ENCODE data around the gene IGFBP3.
A peak's percentile ranks its signal among the peaks of the same experiment; 100 is the strongest.
"Not testable (repeated sequence)": the region's sequence is repeated elsewhere in the genome, so short reads cannot be mapped to it uniquely, and the experiment has no call there.

The IGFBP3 gene, protein sequence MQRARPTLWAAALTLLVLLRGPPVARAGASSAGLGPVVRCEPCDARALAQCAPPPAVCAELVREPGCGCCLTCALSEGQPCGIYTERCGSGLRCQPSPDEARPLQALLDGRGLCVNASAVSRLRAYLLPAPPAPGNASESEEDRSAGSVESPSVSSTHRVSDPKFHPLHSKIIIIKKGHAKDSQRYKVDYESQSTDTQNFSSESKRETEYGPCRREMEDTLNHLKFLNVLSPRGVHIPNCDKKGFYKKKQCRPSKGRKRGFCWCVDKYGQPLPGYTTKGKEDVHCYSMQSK

GRCh38 chr7:45920502-45921380 is at the start of gene IGFBP3:
IGFBP3 (minus strand) TSS chr7:45921272; CDS start chr7:45921140, 132 bp downstream.
- ATAC-seq, result peak in 1 of 2 donors; percentile 24

- no peak for ATAC-seq
These were observed 49.4 kb upstream of the IGFBP3 start for GRCh38 chr7:45970454-45970853.

DNA sequence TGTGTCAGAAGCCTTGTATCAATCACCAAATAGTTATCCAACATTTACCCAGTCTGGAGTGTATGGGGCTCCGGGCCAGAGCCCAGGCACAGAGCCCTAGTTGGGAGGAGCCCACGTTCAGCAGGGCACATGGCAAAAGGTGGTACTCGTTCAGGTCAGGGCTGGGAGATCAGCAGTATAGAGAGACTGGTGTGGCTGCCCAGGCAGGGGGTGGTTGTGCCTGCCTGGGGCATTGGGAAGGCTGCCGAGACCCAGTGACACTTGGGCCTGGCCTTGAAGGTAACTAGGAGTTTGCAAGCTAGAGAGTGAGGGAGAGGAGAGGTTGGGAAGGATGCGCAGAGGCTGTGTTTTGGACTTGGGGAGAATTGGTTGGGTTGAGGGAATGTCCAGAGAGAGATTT is 48.9 kb upstream of the IGFBP3 start:
- no peak for ATAC-seq

DNA sequence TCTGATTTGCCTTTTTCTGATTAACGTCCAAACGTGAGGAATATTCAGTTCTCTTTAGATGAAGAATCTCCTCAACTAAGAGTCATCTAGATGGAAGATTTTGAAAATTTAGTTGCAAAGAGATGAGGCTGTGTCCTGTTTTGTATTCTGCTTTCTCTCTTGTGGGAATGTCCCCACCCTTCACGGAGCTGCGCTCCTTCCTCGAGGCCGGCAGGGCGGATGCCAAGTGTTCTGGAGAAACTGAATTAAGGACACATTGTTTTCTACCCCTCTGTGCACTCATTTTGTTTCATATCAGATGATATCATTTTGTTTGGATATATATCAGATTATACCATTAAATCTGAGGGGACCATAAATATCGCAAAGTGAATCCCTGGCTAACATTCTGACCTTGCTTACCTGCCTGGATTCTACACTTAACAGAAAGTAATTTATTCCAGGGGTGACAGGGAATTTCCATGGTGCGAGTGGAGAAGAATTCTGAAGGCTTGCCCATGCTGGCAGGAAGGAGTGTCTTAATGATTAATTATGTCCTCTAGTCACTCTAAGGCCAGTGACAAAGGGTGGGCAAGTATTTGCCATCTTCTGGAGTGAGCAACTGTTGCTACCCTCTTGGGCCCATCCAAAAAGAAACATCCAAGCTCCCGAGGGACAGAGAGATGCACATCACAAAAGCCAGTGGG is 47.9 kb upstream of the IGFBP3 start:
- no peak for ATAC-seq

- no peak for ATAC-seq
These were observed 47.2 kb upstream of the IGFBP3 start for GRCh38 chr7:45968312-45968711.

DNA sequence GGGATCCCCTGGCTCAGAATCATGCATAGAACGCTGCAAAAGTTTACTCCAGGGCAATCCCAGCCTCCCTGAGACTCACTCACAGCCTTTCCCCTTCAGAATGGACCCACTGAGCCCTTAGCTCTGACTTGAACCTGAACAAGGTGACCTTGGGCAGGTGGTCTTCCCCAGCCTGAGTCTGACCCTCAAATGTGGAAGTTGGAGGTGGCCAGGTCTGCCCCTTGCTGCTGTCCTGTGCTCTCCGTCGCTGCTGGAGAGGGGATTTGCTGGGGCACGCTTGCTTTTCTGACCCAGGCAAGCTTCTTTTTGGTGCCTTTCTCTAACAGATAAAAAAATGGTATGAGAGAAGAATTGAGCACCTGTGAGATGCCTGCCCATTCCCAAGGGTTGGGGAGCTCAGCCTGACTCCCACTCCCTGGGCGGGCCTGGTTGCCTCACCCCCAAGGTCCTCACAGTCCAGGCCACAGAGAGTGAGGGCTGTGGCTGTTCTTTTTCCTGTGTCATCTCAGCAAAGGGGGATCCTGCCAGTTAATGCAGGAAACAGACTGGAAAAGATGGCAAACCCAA is 46.6 kb upstream of the IGFBP3 start:
- ATAC-seq, result no peak

DNA sequence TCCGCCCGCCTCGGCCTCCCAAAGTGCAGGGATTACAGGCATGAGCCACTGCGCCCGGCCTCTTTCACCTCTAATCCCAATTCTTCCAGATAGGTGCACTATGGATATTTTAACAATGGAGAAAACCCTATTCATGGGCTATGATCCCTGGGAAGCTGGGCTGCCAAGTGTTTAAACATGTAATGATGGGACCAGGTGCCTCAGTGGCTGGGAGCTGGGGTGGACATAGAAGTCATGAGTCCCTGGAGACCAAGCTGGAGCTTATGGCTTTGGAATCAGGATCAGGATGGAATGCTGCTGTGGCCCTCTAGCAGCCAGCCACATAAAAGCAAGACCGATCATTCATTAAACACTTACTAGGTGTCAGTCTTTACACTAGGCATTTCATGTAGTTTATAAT is 41.8 kb upstream of the IGFBP3 start:
- no peak for ATAC-seq

DNA sequence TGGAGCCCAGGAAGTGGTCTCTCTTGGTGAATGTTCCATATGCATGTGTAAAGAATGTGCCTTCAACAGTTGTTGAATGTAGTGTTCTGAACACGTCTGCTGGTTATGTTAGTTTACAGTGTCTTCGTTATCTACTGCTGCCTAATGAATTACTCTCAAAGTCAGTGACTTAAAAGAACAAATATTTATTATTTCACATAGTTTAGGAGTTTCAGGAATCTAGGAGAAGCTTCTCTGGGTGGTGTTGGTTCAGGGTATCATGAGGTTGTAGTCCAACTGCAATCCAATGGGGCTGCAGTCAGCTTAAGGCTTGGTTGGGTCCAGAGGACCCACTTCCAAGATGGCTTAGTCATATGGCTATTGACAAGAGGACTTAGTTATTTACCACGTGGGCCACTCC is 36.6 kb upstream of the IGFBP3 start:
- no peak for ATAC-seq

DNA sequence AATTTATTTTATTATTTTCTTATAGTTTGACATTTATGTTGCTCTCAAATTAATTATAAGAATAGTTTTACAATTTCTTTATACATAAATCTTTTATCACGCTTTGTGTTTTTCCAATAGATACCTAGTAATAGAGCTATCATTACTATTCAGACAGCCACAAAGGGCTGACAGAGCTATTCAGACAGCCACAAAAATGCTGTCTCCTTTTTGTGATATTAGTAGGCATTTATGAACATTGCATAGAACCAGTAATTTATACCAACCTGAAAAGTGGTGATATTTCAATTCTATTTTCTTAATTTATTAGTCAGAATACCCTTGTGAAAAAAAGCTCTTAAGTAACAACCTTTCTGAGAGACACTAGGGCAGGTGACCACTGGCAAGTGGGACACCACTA is 34.2 kb upstream of the IGFBP3 start:
- ATAC-seq, result no peak

GRCh38 chr7:45953055-45953454 is 32.0 kb upstream of the IGFBP3 start:
- not testable (repeated sequence) for ATAC-seq

DNA sequence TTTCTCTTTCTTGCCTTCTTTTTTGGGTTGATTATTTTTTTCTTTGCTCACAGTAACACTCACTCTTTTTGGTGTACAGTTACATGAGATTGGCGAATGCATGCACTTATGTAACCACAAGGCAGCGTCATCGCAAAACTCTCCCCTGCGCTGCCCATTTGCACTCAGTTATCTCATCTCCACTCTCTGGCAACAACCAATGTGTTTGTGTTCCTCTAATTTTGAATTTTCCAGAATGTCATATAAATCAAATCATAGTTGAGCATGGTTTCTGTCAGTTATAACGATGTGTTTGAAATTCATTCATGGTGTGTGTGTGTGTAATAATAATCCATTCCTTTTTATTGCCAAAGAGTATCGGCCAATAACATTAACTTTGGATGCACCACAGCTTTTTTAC is 23.0 kb upstream of the IGFBP3 start:
- ATAC-seq, result no peak

DNA sequence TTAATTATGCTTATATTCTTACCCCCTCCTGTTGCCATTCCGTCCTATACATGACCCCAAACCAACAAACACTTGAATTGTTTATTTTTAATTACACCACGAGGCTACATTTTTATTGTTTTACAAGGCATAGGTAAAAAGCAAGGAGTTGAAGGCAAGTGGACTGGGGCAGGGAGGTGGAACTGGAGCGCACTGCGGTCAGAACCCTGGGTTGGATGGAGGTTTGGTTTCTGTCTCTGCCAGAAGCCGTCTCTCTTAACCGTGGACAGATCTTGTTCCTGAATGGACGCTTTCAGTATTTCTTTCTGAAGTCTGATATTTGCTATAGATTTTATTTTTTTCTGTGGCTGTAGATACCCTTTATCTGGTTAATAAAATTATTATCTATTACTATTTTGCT is 19.9 kb upstream of the IGFBP3 start:
- no peak for ATAC-seq

GRCh38 chr7:45940237-45940781 is 19.2 kb upstream of the IGFBP3 start:
- ATAC-seq, result peak in 1 of 2 donors; percentile 33

DNA sequence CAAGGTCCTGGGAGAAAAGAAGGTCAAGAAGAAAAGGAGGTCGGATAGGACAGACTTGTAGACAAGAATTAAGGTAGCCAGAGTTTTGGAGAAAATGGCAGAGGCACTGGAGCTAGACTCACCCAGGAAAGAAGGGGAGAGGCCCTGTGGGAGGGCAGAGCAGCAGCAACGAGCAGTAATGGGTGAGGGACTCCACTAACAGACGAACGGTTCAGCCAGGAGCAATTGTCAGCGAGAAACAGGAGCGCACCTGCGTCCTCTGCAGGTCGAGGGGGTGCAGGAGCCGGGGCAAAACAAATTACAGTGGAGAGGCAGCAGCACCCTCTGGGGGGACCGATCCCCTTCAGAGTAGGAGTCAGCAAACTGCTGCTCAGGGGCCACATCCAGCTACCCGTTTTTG is 18.5 kb upstream of the IGFBP3 start:
- no peak for ATAC-seq

DNA sequence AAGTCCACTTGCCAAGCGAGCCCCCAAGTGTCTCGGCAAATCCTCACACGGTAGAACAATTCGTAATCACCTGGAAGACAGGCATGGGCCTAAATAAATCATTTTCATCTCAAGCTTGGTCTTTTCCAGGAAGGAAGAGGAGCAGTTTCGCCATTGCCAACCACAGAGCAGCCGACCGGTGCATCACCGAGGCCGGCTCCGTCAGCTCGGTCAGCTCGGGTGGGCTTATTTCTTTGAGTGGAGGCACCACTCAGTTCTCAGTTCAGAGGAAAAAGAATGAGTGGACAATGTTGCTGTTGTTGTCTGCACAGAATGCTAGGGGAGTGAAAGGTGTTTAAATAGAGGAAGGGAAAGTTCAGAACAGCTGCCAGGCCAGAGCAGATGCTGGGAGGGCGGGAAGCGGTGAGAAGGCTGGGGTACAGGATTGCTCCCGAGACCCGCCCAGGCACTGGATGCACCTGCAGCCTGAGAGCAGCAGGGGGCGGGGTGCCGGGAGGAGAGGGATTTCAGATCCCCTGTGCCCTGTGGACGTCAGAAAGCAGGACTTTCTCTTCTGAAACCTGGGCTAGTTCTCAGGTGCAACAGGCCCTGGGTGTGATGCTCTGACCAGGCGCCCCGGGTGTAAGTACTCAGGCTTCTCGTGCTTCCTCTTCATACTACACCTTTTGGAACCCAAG is 17.7 kb upstream of the IGFBP3 start:
- ATAC-seq, result no peak

- no peak for ATAC-seq
These were observed 16.8 kb upstream of the IGFBP3 start for GRCh38 chr7:45937862-45938261.

- ATAC-seq, result no peak
These were observed 16.2 kb upstream of the IGFBP3 start for GRCh38 chr7:45937301-45937700.

- no peak for ATAC-seq
These were observed 9.9 kb upstream of the IGFBP3 start for GRCh38 chr7:45930967-45931366.

DNA sequence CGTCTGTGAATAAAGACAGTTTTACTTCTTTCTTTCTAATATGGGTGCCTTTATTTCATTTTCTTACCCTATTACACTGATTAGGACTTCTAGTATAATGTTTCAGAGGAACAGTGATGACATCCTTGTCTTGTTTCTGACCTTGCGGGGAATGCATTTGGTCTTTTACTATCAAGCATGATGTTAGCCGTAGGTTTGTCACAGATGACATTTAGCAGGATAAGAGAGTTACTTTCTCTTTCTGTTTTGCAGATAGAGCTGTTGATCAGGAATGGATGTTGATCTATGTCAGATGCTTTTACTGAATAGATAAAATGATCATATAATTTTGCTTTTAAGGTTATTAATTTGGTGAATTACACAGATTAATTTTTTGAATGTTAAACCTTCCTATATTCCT is 6.6 kb upstream of the IGFBP3 start:
- ATAC-seq, result no peak

- no peak for ATAC-seq
These were observed 3.2 kb upstream of the IGFBP3 start for GRCh38 chr7:45924283-45924682.

DNA sequence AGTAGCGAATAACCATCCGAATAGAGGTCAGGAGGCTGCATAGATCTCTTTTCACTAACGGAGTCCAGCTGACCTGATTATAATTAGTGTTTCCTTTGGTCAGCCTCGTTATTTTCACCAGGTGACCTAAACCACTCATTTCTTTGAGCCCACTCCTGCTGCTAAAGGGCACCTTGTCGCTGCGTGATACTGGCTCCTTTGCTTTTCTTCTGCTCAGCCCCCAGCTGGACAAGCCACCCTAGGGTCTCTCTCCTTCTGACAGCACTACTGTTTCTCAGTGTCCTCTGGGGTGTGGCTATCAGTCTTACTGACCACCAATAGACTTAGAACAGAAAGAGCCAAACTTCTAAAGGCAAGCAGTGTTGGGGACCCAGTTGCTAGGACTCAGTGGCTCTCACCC is 2.7 kb upstream of the IGFBP3 start:
- no peak for ATAC-seq

DNA sequence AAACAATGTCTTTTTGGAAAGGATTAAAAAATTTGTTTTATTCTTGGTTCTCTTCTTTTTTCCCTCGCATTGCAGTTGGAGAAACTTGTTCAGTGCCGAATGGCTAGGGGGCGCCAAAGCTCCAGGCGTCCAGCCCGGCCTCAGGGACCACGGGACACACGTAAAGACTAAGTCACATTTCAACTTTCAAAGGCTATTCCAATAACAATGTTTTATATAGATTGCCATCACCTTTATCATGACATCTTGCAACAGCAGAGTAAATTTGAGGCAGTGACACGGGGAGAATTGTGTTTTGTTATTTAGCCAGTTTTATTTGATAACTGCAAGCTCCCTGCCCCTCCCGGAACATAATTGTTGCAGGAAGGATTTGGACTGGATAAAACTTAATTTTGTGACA is 2.2 kb upstream of the IGFBP3 start:
- no peak for ATAC-seq
